Measurements from ENCODE around the gene TOP2A.
"Not testable (repeated sequence)": the region's sequence is repeated elsewhere in the genome, so short reads cannot be mapped to it uniquely, and the experiment has no call there.

TOP2A gene

GRCh38 chr17:40372644-40373043, 45.1 kb downstream of the TOP2A start:
- not testable (repeated sequence) for H3K9me3 ChIP-seq (ENCODE audit: low read length); H3K27me3 ChIP-seq (ENCODE audit: insufficient read depth, low read length); H3K4me3 ChIP-seq (ENCODE audit: low read length); H3K36me3 ChIP-seq (ENCODE audit: insufficient read depth, low read length); H2AFZ ChIP-seq (ENCODE audit: low read depth, low read length); H3K4me1 ChIP-seq (ENCODE audit: insufficient read depth, low read length)

DNA sequence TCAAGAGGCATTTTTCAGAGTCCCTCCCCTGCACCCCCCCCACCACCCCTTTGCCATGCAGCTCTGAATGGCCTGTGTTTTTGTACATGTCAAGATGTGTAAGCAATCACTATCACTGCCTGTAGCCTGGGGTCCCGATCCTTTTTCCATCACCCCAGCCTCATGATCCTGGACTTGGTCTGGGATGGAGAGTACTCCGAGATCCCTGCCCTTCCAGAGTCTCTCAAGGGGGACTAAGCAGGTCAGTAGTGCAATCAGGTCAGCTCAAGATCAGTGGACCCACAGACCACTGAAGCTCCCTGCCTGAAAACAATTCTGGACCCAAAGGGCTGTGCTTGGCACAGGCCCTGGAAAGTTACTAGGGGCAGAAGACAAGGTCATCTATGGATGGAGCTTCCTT, 45.7 kb downstream of the TOP2A start:
- Histone ChIP-seq H3K9me3 (ENCODE audit: low read length) (no peaks in the 10 kb centered on the region), H3K36me3 (ENCODE audit: insufficient read depth, low read length) (no peaks in the 10 kb centered on the region), H3K4me1 (ENCODE audit: insufficient read depth, low read length) (peaks cover 6% of the 10 kb centered on the region), H3K27me3 (ENCODE audit: insufficient read depth, low read length) (no peaks in the 10 kb centered on the region), H3K4me3 (ENCODE audit: low read length) (no peak overlapping the region), H2AFZ (ENCODE audit: low read depth, low read length) (no peak overlapping the region)

GRCh38 chr17:40371261-40371929, 46.3 kb downstream of the TOP2A start:
- Histone ChIP-seq H3K9me3 (ENCODE audit: low read length) (no peaks in the 10 kb centered on the region), H2AFZ (ENCODE audit: low read depth, low read length) (no peak overlapping the region), H3K27me3 (ENCODE audit: insufficient read depth, low read length) (no peaks in the 10 kb centered on the region), H3K4me1 (ENCODE audit: insufficient read depth, low read length) (peaks cover 6% of the 10 kb centered on the region), H3K36me3 (ENCODE audit: insufficient read depth, low read length) (no peaks in the 10 kb centered on the region), H3K4me3 (ENCODE audit: low read length) (no peak overlapping the region)

- H3K36me3 ChIP-seq (ENCODE audit: insufficient read depth, low read length): no peaks in the 10 kb centered on the region
- H3K4me1 ChIP-seq (ENCODE audit: insufficient read depth, low read length): peaks cover 5% of the 10 kb centered on the region
- no peak overlapping the region for H2AFZ ChIP-seq (ENCODE audit: low read depth, low read length)
- no peaks in the 10 kb centered on the region for H3K9me3 ChIP-seq (ENCODE audit: low read length)
- H3K4me3 ChIP-seq (ENCODE audit: low read length): no peak overlapping the region
- no peaks in the 10 kb centered on the region for H3K27me3 ChIP-seq (ENCODE audit: insufficient read depth, low read length)
These were observed 47.8 kb downstream of the TOP2A start for GRCh38 chr17:40369923-40370322.

DNA sequence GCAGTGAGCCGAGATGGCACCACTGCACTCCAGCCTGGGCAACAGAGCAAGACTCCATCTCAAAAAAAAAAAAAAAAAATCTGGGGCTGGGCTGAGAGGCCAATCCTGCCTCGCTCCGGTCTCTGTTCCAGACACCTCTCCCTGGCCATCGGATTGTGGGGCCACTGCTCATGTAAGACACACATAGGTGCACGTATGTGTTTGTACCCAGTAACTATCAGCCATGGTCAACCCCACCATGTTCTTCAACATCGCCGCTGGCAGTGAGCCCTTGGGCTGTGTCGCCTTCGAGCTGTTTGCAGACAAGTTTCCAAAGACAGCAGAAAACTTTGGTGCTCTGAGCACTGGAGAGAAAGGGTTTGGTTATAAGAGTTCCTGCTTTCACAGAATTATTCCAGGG, 50.0 kb downstream of the TOP2A start:
- H3K4me3 ChIP-seq (ENCODE audit: low read length); H3K36me3 ChIP-seq (ENCODE audit: insufficient read depth, low read length); H3K9me3 ChIP-seq (ENCODE audit: low read length); H2AFZ ChIP-seq (ENCODE audit: low read depth, low read length); H3K27me3 ChIP-seq (ENCODE audit: insufficient read depth, low read length); H3K4me1 ChIP-seq (ENCODE audit: insufficient read depth, low read length): not testable (repeated sequence)

DNA sequence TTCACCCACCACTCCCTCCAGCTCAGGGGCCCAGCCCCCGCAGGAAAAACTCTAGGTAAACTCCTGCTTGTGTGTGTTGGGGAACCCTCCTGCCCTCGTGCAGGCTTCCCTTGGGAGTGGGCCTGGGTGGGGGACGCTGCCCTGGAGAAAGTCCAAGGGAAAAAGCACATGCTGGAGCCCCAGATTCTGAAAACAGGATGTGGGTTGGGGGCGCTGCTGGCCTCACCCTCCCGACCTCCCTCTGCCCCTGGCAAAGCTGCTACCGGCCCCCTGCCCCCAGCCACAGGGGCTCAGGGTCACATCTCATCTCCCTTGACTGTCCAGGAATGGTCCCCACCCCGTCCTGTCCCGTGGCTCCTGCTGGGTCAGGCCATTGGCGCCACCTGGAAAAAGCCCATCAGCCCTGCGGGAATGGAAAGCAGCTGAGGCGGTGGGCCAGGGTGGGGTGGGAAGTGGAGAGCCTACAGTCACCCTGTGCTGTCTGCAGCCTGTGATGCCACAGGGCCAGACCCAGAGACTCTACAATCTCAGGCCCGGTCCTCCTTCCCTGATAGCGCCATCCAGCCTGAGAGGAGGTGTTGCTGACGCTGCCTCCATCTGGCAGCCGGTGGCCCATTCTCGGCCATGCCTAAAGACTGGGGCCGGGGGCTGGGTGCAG, 50.7 kb downstream of the TOP2A start:
- no peaks in the 10 kb centered on the region for H3K9me3 ChIP-seq (ENCODE audit: low read length)
- no peak overlapping the region for H2AFZ ChIP-seq (ENCODE audit: low read depth, low read length)
- peaks cover 2% of the 10 kb centered on the region for H3K4me1 ChIP-seq (ENCODE audit: insufficient read depth, low read length)

DNA sequence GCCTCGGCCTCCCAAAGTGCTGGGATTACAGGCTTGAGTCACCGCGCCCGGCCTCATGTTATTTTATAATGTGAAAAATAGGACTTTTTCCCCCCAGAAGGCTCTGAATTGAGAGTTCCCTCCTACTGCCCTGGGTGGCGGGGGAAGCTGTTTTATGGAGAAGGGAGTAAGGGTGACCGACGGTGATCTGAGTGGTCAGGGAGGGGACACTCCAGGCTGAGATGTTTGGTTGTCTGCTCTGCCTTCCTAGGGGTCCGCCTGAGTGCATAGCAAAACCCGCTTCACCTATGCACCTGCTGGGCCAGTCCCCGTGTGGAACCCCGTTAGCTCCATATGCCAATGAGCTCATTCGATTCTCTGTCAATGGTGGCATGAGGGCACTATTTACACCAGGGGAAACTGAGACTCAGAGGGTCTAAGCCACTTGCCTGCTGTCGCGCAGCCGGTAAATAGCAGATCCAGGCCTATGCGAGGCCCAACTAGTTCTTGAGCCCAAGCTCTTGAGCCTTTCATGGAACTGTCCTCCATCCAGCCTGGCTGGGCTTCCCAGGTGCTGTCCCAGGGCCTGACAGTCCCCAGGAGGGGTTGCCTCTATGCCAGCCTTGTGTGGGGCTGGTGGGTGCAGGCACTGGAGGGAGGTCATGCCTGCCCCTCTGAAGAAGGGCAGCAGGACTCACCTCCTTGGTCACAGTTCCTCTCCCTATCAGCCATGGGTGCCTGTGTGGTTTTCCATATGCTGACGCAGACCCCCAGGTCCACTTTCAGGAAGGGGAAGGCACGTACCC, 51.4 kb downstream of the TOP2A start:
- no peaks in the 10 kb centered on the region for H3K27me3 ChIP-seq (ENCODE audit: insufficient read depth, low read length)
- no peak overlapping the region for H3K4me3 ChIP-seq (ENCODE audit: low read length)
- H2AFZ ChIP-seq (ENCODE audit: low read depth, low read length): no peak overlapping the region
- H3K4me1 ChIP-seq (ENCODE audit: insufficient read depth, low read length): peaks cover 3% of the 10 kb centered on the region
- no peaks in the 10 kb centered on the region for H3K9me3 ChIP-seq (ENCODE audit: low read length)
- H3K36me3 ChIP-seq (ENCODE audit: insufficient read depth, low read length): no peaks in the 10 kb centered on the region

More for the DNA sequence above, 50.7 kb downstream of the TOP2A start:
- Histone ChIP-seq H3K27me3 (ENCODE audit: insufficient read depth, low read length) (no peaks in the 10 kb centered on the region), H3K36me3 (ENCODE audit: insufficient read depth, low read length) (no peaks in the 10 kb centered on the region), H3K4me3 (ENCODE audit: low read length) (no peak overlapping the region)

DNA sequence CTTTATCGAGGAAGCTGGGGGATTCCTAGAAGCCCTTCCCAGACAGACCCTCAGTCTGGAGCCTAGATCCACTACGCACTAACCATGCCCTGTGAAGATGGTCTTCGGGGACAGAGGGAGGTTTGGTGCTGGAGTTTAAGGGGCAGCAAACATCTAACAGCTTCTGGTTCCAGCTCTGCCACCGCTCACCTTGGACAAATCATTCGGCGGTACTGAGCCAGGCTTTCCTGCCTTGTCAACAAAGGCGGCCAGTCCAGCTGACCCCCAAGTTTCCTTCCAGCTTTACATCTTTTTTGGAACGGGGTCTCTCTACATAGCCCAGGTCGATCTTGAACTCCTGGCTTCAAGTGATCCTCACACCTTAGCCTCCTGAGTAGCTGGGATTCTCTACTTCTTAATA, 52.8 kb downstream of the TOP2A start:
- Histone ChIP-seq H3K4me3 (ENCODE audit: low read length) (no peak overlapping the region), H3K36me3 (ENCODE audit: insufficient read depth, low read length) (no peaks in the 10 kb centered on the region), H3K9me3 (ENCODE audit: low read length) (no peaks in the 10 kb centered on the region), H3K4me1 (ENCODE audit: insufficient read depth, low read length) (peaks cover 3% of the 10 kb centered on the region), H2AFZ (ENCODE audit: low read depth, low read length) (no peak overlapping the region), H3K27me3 (ENCODE audit: insufficient read depth, low read length) (peaks cover 5% of the 10 kb centered on the region)

DNA sequence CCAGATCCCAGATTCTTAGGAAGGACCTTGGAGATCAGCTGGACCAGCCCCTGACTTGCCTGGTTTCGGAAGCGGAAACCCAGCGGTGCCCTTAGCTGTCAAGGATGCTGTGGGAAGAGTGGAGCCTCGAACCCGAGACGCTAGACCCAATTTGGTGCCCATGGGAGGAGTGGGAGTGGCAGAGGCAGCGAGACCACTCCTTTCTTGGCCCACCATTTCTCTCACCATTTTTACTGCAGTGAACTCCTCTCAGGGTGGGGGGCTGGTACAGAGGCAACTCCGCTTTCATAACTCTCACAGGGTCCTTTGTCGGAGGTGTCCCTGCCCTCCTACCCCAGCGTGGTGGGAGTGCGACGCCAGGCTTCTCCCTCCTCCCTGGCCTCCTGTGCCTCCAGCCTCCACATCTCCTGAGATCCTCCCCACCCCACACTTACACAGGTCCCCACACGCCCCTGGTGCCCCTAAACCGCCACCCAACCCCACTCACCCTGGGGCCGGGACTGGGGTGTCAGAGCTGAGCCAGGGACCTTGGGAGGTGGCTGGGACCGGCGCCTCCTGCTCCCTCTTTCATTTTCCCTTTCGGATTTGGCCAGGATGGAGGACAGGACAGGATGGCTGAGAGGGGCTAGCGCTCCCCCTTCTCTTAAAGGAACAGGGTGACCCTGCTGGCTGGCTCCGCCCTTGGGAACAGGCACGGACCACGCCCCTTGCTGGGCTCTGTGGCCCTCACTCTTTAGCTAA, 53.4 kb downstream of the TOP2A start, which contains the start of gene GJD3:
TSS of gene GJD3 (minus strand) at position 617 of the 741 bp plus-strand sequence. CDS start 922 bp downstream, outside the sequence.
- H3K27me3 ChIP-seq (ENCODE audit: insufficient read depth, low read length): peaks cover 5% of the 10 kb centered on the region
- H3K9me3 ChIP-seq (ENCODE audit: low read length): no peaks in the 10 kb centered on the region
- H3K36me3 ChIP-seq (ENCODE audit: insufficient read depth, low read length): no peaks in the 10 kb centered on the region
- H3K4me1 ChIP-seq (ENCODE audit: insufficient read depth, low read length): peaks cover 3% of the 10 kb centered on the region
- H3K4me3 ChIP-seq (ENCODE audit: low read length): peak within 1 kb of the TSS; percentile 53
- peak within 1 kb of the TSS; percentile 94 for H2AFZ ChIP-seq (ENCODE audit: low read depth, low read length)

DNA sequence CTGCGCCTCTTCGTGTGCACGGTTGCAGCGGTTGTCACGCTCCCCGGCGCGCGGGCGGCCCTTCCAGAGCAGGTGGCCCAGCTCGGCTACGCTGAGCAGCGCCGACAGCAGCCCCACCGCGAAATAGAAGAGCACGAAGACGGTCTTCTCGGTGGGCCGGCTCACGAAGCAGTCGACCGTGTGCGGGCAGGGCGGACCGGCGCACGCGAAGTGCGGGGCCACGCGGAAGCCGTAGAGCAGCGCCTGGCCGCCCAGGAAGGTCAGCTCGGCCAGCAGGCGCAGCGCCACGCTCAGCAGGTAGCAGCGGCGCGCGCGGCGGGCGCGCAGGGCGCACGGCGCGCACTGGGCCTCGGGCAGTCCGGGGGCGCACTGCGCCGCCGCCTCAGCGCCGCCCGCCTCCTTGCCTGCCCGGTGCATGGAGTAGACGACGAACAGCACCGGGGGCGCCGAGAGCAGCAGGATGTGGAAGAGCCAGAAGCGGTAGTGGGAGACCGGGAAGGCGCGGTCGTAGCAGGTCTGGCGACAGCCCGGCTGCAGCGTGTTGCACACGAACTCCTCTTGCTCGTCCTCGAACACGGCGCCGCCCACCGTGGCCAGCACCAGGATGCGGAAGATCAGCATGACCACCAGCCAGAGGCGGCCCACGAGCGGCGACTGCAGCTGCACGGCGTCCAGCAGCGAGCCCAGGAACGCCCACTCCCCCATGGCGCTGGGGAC, 54.4 kb downstream of the TOP2A start:
- H3K36me3 ChIP-seq (ENCODE audit: insufficient read depth, low read length): no peaks in the 10 kb centered on the region
- peak overlapping the region; percentile 53 for H3K4me3 ChIP-seq (ENCODE audit: low read length)
- peak overlapping the region; percentile 94 for H2AFZ ChIP-seq (ENCODE audit: low read depth, low read length)
- H3K9me3 ChIP-seq (ENCODE audit: low read length): no peaks in the 10 kb centered on the region
- H3K4me1 ChIP-seq (ENCODE audit: insufficient read depth, low read length): peaks cover 3% of the 10 kb centered on the region
- H3K27me3 ChIP-seq (ENCODE audit: insufficient read depth, low read length): peaks cover 5% of the 10 kb centered on the region

DNA sequence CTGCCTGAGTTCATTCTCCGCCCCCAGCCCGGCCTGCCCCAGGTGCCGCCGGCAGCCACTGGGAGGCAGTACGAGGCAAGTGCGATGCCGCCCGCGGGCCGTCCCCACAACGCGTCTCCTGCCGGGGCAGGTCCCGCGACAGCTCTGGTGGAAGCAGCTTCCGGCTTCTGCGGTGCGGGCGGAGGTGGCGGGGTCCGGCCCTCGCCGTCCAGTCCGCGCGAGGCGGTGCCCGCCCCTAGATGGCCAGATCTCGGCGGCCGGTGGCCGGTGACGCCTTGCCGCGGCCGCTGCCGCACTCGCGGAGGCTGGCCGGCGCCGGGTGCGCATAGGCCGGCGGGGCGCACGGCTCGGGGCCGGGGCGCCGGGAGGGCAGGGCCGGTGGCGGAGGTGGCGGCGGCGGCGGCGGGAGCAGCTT, 55.0 kb downstream of the TOP2A start:
- Histone ChIP-seq H3K27me3 (ENCODE audit: insufficient read depth, low read length) (peaks cover 5% of the 10 kb centered on the region), H2AFZ (ENCODE audit: low read depth, low read length) (peak overlapping the region; percentile 94), H3K4me3 (ENCODE audit: low read length) (peak overlapping the region; percentile 53), H3K36me3 (ENCODE audit: insufficient read depth, low read length) (no peaks in the 10 kb centered on the region), H3K9me3 (ENCODE audit: low read length) (no peaks in the 10 kb centered on the region), H3K4me1 (ENCODE audit: insufficient read depth, low read length) (peaks cover 3% of the 10 kb centered on the region)

DNA sequence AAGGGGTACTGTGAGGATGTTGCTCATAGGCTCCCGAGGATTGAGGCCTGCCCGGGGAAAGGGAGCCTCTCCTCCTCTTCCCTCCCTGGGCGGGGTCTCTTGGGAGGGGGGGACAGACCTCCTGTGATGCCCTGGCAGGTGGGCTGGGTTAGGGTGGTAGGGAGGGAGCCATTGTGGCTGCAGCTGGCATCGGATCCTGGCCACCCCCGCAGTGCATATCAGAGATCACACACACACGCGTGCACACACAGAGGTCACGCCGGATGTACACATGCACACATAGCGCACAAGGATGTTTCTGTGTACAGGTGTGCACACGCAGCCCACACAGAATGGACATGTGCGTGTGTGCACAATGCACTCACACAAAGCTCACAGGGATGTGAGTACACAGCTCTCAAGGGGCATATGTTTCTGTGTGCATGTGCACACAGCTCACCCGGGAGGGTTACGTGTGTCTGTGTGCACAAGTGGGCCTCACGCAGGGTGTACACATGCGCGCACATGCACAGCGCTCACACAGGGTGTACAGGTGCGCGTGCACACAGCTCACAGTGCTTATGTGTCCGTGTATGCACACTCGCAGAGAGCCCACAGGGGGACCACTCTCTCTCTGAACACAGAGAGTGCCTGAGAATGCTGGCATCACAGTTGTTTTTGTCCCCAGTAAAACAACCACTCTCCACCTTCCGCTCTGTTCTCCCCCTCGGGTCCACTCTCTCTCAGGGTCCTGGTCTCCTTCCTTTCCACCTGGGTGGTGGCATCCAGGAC, 55.6 kb downstream of the TOP2A start:
- H3K9me3 ChIP-seq (ENCODE audit: low read length): no peaks in the 10 kb centered on the region
- H3K4me1 ChIP-seq (ENCODE audit: insufficient read depth, low read length): peaks cover 3% of the 10 kb centered on the region
- peak overlapping the region; percentile 94 for H2AFZ ChIP-seq (ENCODE audit: low read depth, low read length)
- peaks cover 5% of the 10 kb centered on the region for H3K27me3 ChIP-seq (ENCODE audit: insufficient read depth, low read length)
- peak overlapping the region; percentile 53 for H3K4me3 ChIP-seq (ENCODE audit: low read length)
- H3K36me3 ChIP-seq (ENCODE audit: insufficient read depth, low read length): no peaks in the 10 kb centered on the region
